ENCODE results near the gene SEC16A.

Gene SEC16A, protein sequence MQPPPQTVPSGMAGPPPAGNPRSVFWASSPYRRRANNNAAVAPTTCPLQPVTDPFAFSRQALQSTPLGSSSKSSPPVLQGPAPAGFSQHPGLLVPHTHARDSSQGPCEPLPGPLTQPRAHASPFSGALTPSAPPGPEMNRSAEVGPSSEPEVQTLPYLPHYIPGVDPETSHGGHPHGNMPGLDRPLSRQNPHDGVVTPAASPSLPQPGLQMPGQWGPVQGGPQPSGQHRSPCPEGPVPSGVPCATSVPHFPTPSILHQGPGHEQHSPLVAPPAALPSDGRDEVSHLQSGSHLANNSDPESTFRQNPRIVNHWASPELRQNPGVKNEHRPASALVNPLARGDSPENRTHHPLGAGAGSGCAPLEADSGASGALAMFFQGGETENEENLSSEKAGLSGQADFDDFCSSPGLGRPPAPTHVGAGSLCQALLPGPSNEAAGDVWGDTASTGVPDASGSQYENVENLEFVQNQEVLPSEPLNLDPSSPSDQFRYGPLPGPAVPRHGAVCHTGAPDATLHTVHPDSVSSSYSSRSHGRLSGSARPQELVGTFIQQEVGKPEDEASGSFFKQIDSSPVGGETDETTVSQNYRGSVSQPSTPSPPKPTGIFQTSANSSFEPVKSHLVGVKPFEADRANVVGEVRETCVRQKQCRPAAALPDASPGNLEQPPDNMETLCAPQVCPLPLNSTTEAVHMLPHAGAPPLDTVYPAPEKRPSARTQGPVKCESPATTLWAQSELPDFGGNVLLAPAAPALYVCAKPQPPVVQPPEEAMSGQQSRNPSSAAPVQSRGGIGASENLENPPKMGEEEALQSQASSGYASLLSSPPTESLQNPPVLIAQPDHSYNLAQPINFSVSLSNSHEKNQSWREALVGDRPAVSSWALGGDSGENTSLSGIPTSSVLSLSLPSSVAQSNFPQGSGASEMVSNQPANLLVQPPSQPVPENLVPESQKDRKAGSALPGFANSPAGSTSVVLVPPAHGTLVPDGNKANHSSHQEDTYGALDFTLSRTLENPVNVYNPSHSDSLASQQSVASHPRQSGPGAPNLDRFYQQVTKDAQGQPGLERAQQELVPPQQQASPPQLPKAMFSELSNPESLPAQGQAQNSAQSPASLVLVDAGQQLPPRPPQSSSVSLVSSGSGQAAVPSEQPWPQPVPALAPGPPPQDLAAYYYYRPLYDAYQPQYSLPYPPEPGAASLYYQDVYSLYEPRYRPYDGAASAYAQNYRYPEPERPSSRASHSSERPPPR (N-terminal part only)

GRCh38 chr9:136482793-136483588 is at the start of gene SEC16A:
TSS of gene SEC16A (minus strand) at chr9:136483040. CDS start at chr9:136477615, 5,425 bp downstream.
- FAIRE-seq: no peak

DNA sequence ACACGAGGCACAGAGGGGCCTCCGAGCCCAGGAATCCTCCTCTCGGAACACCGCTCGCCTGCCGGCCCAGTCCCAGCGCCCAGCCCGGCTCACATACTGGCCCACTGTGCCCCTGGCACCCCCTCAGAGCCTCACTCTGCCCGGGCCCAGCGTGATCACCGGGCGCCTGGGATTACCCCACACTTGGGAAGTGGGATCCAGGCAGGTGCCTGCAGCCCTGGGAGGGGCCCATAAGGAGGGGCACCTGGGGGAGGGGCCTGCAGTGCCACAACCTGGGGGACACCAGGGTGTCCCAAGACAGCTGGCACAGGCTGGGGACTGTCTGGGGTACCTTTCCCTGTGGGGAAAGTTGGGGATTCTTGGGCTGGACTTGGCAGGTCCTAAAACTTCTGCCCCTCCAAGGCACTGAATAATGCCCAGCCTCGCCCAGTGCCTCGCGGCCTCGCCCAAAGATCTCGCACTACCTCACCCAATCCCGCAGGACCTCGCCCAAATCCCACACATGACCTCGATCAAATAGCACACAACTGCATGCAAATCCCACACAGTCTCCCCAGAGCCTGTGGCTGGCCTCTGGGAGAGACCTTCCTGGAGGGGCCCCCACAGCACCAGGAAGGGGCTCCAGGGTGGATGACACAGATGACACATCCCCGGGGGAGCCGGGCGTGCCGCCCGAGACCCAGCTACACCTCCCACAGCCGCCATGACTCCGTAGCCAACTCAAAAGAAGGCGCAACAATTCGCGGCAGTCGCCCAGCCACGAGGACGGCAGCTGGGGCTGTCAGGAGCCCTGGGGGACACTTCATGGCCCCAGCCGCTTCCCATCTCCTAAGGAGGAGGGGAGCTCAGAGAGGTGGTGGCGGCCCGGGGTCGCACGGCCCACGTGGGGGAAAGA is 49.3 kb upstream of the SEC16A start:
- no peak for FAIRE-seq

DNA sequence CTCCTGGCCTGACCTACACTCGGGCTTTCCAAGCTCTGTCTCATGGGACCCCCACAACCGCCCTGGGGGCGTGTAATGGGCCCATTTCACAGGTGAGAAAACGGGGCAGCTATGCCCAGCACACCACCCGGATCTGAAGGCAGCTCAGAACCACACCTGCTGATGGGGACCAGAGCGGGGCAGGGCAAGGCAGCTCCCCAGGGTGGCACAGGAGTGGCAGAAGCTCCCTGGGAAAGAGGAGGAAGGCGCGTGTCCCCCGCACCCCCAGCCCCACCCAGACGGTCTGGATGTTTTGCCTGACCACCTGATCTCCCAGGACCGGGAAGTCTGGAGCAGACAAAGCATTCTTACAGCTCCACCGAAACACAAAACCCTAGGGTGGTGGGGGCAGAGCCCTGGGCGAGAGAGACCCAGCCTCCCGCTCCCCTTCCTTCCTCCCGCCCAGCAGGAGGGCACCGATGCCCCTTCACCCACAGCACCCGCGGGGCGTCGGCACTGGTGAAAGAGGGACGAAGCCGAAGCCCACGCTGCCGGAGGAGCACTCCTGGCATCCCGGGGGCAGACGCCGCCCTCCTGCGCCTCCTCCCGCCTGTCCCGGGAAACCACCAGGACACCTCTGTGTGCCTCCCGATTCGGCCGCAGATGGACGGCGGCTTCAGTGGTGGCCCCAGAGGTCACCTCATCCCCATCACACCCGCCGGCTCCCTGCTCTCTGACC is 48.5 kb upstream of the SEC16A start:
- FAIRE-seq: no peak

DNA sequence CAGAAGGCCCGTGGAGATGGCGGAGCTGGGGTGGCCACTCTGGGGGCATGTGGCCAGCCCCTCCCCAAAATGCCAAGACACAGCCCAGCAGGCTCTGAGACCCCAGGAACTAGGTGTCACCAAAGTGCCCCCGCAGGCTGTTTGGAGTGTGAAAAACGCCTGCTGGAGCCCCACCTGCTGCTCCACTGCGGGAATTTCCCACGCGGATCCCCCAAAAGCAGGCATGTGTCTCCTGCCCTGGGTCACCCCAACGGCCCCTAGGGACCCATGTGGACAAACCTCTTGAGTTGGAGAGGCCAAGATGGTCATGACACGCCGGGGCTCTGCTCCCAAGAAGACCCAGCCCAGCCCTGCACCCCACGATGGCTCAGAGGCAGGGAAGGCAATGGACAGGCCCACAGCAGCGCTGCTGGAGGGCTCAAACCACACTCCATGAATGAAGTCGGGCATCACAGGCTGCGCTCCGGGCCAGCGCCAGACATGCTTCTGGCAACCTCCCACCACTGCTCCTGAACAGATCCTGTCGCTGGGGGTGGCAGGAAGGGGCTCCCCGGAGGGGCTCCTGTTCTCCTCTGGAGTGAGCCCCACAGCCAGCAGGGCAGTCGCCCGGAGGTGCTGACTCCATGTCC is 47.7 kb upstream of the SEC16A start:
- no peak for FAIRE-seq

- no peak for FAIRE-seq
These were observed 46.9 kb upstream of the SEC16A start for GRCh38 chr9:136529516-136530460.

DNA sequence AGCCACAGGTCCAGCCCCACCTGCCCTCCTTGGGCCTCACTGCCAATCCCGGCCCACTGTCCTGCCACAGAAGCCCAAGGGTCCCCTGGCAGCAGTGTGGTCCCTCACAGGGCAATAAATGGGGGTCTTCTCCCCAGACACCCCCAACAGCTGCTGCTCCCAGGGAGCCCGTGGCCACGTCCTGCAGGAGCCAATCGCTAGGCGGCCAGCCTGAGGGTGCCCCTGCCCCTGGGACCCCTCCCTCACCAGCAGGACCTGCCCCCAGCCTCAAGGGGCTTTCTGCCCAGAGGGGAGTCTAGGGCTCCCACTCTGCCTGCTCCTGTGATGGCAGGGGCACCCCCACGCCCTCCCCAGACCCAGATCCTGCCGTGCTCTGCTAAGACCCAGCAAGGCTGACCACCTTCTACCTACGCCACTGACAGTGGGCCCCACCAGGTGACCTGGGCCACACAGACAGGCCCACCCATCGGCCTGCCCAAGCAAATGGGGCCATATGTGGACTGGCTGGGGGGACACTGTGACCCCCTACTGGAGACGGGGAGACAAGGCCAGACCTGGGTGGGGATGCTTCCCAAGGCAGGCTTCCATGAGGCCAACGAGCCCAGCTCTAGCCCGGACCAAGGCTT is 46.0 kb upstream of the SEC16A start:
- no peak for FAIRE-seq

DNA sequence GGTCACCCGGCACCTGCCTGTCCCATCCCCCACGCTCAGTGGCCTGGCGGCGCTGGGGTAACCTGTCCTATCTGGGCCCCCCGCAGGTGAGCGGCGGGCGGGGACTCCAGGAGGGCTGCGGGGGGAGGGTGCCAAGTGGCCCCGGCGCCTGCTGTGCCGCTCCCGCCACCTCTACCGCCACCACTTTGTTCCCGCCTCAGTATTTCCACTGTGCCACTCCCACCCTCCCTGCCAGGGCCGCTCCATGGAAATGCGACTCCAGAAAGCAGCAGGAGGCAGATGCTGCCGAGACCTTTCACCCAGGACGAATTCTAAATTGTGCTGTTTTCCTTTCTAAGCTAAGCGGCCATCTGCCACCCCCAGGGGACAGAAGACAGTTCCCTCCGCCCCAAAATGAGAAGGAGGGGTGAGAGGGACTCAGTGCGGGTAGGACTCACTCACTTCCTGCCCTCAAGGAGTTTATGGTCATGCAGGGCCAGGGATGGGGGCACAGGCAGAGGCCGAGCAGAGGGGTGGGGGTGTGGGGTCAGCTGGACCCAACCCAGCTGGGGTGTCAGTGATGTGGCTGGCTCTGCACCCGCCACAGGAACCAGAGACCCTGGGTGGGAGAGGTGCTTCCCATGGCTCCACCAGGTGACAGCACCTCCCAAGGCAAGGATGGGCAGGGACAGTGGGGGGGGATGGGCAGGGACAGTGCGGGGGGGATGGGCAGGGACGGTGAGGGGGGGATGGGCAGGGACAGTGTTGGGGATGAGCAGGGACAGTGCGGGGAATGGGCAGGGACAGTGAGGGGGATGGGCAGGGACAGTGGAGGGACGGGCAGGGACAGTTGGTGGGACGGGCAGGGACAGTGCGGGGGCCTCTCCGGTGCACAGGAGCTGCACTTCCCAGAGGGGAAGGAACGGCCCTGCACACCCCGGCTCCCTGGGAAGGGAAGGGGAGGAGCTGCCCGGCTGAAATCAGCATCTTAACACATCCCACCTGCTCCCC is 45.2 kb upstream of the SEC16A start:
- FAIRE-seq: no peak

DNA sequence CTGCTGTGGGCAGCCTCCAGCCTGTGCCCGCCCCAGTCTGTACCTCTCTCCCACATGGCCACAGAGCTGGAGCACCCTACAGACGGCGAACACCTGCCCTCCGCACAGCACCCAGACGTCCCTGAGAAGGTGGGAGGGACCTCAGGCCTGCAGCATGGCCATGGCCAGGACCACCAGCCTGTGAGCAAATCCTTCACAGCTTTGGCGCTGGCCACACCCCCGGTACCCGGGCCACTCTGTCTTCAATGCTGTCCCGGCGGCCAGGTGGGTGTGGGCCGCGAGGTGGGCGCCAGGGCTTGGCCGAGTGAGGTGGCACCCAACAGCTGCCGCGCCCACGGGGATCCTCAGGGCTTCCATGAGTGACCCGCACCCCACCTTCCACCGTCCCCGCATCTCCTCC is 44.3 kb upstream of the SEC16A start:
- FAIRE-seq: no peak

- no peak for FAIRE-seq
These were observed 43.8 kb upstream of the SEC16A start for GRCh38 chr9:136526625-136527066.

- FAIRE-seq: no peak
These were observed 43.1 kb upstream of the SEC16A start for GRCh38 chr9:136525841-136526499.

DNA sequence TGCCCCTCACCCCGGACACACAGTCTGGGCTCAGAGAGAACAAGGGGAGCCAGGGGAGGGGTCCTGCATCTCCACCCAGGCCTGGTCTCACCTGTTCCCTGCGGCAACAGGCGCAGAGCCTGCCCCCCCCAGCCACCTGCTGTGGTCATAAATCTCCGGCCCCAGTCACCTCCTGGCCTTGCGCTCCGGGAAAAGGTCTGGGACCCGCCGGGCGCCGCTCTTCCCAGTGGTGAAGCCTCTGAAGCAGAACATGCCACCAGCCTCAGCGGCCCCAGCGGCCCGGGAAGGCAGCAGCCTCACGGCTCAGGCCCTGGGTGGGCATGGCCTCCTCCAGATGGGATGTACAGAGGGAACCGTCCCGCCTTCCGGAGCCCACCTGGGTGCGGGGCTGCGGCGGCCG is 42.4 kb upstream of the SEC16A start:
- FAIRE-seq: no peak

DNA sequence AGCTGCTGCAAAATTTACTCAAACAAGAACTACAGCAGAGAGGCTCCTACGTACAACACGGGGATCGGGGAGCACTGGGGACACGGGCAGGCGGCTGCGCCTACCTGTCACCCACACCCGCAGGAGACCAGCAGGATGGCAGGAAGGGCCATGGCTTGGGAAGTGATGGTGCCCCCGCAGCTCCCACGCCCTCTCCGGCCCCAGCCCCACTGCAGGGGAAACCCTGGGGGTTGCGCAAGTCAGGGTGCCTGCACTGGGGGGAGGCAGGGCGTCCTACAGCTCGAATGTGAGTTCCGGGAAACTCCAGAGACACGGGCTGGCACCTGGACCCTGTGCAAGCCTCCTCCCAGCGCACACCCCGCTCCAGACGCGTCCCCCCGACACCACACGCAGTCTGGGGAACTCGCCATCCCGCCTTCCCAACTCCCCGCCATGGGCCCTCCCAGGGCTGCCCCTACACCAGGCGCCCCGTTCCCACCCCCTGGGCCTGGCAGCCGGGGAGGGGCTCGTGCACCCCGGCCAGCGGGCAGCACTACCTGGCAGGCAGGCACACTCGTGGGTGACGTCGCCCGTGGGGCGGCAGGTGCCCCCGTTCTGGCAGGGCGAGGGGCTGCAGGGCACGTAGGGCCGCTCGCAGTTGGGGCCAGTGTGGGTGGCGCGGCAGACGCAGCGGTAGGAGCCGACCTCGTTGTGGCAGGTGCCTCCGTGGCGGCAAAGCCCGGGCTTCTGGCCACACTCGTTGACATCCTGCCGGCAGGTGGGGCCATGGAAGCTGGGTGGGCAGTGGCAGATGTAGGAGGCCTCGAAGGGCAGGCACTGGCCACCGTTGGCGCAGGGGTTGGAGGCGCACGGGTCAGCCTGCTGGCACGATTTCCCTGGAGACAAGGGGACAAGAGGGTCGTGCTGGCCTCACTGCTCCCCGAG is 39.7 kb upstream of the SEC16A start:
- FAIRE-seq: no peak

DNA sequence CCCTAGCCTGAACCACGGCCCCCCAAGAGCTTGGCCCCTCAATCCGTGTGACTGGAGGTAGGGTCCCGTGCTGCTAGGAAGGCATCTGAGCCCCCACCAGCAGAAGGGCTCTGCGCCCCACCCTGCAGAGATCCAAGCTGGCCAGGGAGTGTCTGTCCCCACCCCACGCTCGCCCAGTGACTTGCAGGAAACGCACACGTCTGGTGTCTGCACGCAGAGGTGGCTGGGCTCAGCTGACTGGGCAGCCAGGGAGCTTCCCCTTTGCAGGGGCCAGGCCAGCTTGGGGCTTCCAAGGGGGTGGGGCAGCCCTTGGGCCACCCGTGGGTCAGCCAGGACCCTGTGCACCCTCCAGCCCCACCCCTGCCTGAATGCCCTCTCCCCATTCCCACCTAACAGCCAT is 38.7 kb upstream of the SEC16A start:
- no peak for FAIRE-seq

GRCh38 chr9:136520053-136520540 is 37.3 kb upstream of the SEC16A start:
- FAIRE-seq: no peak
